ENCODE results near the gene UQCC5.

Gene UQCC5

GRCh38 chr3:52535411-52536111 is 844 bp upstream of the UQCC5 start:
- no peak for DNase-seq

- no peak for DNase-seq
Observed at GRCh38 chr3:52536112-52536368, 365 bp upstream of the UQCC5 start.

- no peak for DNase-seq
Observed at GRCh38 chr3:52537165-52537620, 788 bp downstream of the UQCC5 start.

- no peak for DNase-seq
Observed at GRCh38 chr3:52537726-52538421, 1.5 kb downstream of the UQCC5 start.

DNA sequence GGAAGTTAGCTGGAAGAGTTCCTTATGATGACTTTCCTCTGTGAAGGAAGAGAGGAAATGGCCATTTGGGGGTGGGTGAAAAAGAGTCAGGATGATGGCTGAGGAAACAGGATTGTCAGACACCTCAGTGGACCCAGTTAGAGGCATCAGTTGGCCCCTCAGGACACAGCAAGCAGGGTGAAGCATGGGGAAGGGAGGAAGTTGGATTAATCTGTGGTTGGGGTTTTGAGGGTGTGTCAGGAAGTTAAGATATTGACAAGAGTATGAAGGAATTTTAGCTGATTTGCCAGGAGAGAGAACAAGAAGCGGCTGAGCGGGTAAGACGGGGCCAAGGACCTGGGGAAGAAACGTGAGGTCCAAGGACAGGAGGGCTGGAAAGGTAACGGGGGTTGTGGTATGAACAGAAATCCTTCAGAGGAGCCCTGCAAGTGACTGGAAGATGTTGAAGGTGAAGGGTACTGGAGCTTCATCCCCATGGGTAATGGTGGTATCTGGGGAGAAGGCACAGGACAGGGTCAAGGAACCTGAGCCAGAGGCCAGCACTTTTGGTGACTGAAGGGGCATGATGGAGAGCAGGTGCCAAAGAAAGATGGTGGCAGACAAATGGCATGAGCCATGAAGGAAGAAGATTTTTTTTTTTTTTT is 2.7 kb downstream of the UQCC5 start:
- DNase-seq = no peak

DNA sequence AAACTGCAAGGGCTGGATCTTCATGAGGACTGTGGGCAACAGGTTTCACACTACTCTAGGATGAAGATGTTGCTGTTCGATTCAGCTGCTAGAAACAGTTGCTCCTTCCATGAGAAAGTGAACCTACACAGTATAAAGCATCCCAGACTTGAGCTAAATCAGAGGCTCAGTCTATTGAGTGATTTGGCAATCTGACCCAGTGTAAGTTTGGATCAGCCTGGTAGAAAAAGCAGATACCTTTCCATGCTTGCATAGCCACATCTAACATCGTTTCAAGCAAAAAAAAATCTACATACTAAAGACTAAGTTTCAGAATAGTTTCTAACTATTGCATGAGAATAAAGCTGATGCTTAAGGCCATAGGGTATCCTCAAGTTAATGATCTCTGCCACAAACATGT is 4.6 kb downstream of the UQCC5 start:
- DNase-seq = no peak

- no peak for DNase-seq
Observed at GRCh38 chr3:52544937-52545336, 8.5 kb downstream of the UQCC5 start.

GRCh38 chr3:52546111-52546901 is 9.9 kb downstream of the UQCC5 start:
- no peak for DNase-seq

DNA sequence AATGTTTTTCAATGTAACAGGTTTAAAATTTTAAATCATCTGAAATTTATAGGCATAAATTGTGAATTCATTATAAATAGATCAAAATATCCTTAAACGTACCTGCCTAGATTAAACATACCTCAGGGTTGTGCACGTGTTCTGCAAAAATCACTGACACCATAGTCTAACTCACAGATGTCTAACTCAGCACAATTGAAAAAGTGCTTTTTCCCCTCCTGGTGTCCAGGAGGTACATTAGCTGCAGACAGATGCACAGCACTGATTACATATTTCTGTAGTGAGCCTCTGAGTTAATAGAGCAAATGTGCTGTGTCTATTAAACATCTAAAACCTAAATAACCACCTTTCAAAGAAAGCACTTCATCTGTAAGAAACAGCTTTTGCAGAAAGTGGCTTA is 10.7 kb downstream of the UQCC5 start:
- no peak for DNase-seq

DNA sequence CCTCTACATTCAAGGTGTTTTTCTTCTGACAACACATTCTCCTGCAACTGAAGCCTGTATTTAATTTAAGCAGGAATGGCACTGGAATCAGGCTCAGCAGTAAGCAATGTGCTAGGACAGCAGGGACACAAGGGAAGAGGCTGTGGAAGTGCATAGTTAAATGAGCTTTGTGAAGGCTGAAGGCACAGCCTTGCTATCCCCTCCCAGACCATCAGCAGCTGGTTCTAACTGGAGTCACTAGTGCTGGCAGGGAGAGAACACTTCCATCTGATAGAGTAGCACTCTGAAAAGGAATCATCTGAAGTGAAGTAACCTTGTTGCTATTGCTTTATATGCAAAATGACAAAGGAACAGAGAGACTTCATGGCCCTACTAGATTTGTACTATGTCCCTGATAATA is 14.7 kb downstream of the UQCC5 start:
- DNase-seq = no peak

DNA sequence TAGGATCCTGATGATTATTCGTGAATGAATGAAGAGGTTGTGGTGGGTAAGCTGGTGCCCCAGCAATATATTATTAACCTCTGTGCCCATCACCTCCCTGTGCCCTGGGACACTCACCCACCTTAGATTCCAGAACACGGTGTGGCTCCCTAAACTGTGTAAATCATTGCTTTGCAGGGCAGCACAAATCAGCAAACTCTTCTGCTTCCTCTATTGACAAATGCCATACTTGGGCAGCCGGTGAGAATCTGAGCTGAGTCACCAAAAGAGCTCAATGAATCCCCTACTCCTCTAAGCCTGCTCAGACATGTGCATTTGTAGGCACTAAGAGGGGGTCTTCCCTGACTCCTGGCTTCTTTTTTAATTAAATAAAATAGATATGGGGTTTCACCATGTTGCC is 15.7 kb downstream of the UQCC5 start:
- DNase-seq = no peak

GRCh38 chr3:52554026-52554755 is 17.8 kb downstream of the UQCC5 start:
- DNase-seq = no peak

GRCh38 chr3:52555056-52555455 is 18.7 kb downstream of the UQCC5 start:
- no peak for DNase-seq

GRCh38 chr3:52557011-52557960 is 20.9 kb downstream of the UQCC5 start:
- no peak for DNase-seq

- DNase-seq = no peak
Observed at GRCh38 chr3:52558436-52558835, 22.0 kb downstream of the UQCC5 start.

GRCh38 chr3:52561028-52561747 is 24.8 kb downstream of the UQCC5 start:
- no peak for DNase-seq

DNA sequence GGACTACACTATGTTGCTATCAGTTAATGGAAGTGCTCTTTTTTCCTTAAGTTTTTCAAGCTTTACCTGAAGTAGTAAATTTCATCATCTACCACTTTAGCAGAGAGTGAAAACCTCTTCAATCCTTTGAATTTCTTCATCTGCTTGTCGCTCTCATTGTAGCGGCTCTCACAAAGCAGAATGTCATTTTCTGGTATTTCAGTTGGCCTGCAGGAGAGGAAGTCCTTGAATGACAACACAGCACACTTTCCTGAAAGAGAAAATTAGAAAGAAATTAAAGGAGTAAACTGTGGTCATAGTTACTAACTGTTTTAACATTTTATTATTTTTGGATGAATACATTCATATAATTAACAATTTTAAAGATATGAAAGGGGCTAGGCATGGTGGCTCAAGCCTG is 27.6 kb downstream of the UQCC5 start:
- no peak for DNase-seq

DNA sequence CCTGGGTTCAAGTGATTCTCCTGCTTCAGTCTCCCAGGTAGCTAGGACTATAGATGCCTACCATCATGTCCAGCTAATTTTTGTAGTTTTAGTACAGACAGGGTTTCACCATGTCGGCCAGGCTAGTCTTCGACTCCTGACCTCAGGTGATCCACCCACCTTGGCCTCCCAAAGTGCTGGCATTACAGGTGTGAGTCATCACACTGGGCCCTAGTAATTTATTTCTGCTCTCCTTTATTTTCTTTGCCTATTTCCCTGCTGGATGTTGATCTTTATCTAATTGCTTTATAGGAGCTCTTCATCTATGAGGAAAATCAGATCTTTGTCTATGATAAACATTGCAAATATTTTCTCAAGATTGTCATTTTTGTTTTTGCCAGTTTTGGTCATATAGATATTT is 31.7 kb downstream of the UQCC5 start:
- no peak for DNase-seq

GRCh38 chr3:52570076-52570475 is 33.7 kb downstream of the UQCC5 start:
- no peak for DNase-seq

GRCh38 chr3:52572221-52572620 is 35.8 kb downstream of the UQCC5 start:
- DNase-seq = no peak

Measured in NCI-H1092 (cell line).